HG03342 (cell line): ENCODE measurements around the gene VPS13D.
A peak's percentile ranks its signal among the peaks of the same experiment; 100 is the strongest.

ENCODE experiments used
- ATAC-seq: cut with Tn5 transposase; IDR thresholded peaks from one replicate; pipeline ENCODE4 v1.9.1; 2021; ENCODE audit warnings: mild to moderate bottlenecking, moderate library complexity; ENCODE audit not compliant: unreplicated experiment

Gene VPS13D

DNA sequence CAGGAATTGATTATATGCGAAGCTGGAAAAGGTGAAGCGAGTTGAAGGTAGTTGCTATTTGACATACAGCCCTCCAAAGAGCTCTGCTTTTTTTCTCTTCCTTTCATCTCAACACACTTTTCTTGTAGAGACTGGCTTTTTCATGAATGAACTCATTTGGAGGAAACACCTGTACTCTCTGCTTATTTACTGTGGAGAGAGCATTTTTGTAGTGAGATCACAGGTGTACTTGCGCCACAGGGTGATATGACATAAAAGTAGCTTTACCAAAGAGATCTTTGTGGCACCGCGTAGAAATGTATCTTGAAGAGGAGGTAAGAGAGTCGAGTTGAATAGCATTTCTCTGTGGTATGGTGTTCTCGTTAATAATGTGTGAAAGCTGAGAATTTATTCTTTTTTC lies 187.6 kb downstream of the VPS13D start:
- no peak for ATAC-seq

DNA sequence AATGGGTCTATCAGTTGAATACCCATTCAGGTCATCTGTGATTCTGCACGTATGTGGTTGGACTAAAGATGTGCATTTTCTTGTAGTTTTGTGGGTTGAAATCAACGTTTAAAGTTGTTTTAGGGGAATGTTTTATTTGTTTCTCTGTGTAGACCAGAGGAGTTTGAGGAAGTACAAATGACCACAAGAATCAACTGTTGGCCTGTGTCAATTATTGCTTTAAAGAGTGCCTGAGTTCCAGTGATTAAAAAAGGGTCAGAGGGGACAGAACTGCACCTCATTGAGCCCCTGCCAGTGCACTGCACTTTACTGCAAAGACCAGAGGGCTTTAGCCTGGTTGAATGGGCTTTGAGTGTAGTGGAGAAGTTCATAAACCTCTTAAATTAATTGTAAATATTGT lies 190.3 kb downstream of the VPS13D start:
- ATAC-seq = no peak

DNA sequence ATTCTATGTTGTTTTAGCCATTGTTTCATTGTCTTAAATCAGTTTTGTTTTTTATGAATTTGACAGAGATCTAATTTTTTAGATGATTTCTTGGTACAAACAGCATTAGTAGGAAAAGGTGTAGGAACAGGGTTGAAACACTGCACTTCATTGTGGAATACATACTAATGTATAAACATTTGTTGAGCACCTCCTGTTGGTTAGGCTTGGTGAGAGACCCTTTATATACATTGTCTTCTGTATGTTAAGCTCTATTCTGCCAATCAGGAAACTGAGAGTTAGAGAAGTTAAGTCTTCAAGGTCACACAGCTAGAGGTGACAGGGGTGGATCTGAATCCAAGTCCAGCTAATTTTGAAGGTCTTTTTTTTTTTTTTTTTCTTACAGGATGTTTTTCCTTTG lies 192.7 kb downstream of the VPS13D start:
- no peak for ATAC-seq

DNA sequence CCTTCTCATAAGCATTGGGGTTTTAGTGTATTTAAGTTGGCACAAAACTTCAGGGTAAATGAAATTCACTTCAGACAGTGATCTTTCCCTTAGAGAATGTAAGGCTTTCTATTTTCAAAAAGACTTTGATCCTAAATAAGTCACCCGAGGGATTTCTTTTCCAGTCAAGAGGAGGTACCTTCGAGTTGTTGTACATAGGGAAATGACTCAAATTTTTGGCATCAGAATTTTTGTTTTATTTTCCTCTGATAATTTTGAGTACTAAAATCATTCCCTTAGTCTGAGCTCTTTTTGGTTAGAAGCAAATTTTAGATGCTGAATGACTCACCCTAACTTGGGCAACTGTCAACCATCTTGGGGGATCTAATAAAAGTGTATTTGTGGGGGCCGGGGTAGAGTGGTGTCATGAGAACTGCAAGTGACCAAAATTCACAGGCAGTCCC lies 194.3 kb downstream of the VPS13D start:
- no peak for ATAC-seq

DNA sequence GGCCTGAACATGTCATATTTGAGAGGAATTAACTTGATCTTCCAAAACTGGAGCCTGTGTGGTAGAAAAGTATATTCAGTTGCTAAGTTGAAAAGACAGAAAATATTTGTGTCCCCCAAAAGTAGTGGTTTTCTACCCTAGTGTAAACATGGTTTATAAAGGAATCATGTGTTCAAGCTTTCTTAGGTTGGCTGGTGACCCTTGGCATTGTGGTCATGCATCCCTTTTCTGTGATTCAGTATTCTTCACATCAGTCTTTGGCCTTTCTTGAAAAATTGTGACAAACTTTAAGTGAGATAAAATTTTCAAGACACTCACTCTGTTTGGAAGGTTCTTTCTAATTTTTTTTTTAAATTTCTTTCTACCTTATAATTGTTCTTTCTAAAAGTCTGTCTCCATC lies 195.0 kb downstream of the VPS13D start:
- no peak for ATAC-seq

DNA sequence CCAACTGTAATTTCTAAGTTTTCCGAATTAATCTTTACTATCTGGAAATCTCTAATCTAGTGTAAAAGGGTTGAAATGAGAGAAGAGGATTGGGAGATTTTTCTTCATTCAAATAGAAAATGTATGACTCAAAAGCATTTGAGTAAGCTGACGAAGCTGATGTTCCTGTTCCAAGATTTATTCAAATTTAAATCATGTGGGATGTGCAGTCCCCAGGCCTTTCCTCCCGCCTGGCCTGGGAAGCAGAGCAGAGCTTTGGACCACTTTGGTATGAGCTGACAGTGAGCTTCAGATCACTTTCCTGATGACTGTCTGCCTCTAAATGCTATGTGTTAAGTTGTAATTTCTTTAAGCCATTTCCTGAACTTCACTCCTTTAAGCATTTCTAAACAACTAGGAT lies 196.2 kb downstream of the VPS13D start:
- no peak for ATAC-seq

GRCh38 chr1:12428334-12428733 lies 198.5 kb downstream of the VPS13D start:
- ATAC-seq = no peak

DNA sequence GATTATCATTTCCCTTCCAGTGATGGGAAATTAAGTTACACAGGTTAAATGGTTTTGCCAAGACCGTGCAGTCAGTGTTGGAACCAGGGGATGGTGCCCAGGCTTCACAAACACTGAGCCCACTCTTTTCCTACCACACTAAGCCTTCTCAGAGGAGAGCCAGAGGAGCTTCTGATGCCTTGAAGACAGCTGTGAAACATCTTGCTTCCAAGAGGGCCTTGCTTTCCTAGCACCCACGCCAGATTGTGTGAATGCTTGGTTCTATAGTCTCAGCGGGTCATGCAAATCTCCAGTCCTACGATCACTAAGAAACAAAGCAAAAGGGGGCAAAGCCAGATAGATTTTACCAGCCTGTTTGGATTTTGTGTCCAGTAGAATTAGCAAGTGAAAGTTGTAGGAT lies 200.7 kb downstream of the VPS13D start:
- no peak for ATAC-seq

DNA sequence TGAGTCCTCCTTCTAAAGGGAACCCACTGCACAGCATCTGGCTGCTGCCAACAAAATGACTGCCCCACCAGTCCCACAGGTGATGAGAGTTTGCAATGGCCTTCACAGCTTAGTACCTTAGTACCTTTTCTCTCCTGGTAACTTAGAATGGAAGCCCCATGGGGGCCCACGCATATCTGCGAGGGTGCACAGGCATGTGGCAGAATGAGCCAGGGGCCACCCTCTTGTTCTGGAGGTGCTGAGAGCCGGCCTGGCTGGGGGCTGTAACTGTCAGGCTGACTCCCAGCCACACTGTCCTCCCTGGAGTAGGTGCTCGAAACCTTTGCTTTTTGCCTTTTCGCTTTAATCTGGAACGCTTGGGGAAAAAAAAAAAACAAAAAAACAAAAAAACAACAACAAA lies 203.1 kb downstream of the VPS13D start:
- no peak for ATAC-seq

DNA sequence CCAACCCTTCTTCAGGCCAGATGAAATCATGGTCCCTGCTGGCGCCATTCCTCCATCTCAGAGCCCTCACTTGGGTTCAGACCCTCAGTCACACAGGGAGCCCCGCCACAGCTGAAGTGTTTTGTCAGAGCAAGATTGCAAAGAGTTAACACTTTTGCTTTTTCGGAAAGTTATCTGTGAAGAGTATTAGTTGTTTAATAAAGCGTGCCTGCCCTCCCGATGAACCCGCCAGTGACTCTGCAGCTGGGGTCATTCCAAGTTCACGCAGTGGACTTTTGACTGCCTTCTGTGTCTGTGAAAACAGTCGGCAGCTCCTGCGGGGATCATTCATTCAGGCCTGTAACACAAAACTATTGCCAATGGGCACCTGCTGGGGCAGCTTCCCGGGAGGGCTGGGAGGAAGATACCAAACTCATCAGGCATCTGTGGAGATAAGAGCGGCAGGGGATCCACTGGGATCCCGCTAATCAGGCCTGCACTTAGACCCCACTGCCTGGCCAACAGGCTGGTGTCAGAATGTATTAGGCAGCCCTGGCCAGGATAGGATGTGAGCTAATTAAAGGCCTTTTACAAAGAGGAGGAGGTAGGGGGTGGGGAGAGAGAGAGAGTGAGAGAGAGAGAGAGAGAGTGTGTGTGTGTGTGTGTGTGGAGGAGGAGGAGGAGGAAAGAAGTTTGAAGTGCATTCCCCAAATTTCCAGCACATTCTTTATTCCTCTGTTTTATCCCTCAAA lies 203.7 kb downstream of the VPS13D start:
- no peak for ATAC-seq

- no peak for ATAC-seq
These were observed 204.3 kb downstream of the VPS13D start for GRCh38 chr1:12434174-12434573.

- ATAC-seq = no peak
These were observed 204.9 kb downstream of the VPS13D start for GRCh38 chr1:12434686-12435085.

GRCh38 chr1:12435639-12436344 lies 206.0 kb downstream of the VPS13D start:
- peak; percentile 73 for ATAC-seq

DNA sequence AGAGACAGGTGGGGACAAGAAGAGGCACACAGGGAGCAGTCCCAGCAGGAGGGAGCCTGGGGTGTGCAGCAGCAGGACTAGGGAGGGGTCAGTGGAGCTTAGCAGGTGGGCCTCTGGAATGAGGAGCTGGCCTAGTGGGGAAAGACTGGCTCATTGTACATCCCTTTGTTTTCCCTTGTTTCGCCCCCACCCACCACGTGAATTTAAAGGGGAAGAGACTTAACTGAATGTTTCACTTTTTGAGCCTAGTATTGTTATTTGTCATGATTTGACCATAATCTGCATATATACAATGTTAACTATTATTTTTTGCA lies 206.5 kb downstream of the VPS13D start:
- ATAC-seq = no peak

DNA sequence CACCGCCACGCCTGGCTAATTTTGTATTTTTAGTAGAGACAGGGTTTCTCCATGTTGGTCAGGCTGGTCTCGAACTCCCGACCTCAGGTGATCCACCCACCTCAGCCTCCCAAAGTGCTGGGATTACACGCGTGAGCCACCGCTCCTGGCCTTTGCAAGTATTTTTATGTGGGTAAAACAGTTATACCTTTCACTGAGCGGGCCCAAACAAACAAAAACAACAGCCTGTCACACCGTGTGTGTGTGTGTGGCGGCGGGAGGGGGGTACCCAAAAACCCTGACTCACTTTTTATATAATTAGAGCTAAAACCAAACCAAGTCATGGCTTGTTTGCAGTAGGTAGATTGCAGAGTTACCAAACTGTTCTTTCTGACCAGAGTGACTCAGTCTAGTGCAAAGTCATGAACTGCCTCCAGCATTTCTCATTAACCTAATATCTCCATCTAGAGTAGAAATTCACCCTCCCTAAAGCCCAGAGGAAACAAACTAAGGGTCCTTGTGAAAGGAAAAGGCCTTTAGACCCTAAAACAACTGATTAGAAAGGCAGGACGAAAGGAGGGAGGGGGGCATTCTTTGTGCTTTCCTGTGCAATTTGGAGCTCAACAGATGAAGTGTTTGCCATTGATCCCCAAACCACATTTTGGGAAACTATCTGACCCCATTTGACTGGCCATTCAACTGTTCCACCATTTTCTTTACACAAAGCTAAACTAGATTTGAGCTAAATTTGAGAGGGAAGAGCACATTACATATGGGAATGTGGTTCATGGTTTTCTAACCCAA lies 207.2 kb downstream of the VPS13D start:
- no peak for ATAC-seq

GRCh38 chr1:12437629-12438028 lies 207.8 kb downstream of the VPS13D start:
- ATAC-seq = no peak

DNA sequence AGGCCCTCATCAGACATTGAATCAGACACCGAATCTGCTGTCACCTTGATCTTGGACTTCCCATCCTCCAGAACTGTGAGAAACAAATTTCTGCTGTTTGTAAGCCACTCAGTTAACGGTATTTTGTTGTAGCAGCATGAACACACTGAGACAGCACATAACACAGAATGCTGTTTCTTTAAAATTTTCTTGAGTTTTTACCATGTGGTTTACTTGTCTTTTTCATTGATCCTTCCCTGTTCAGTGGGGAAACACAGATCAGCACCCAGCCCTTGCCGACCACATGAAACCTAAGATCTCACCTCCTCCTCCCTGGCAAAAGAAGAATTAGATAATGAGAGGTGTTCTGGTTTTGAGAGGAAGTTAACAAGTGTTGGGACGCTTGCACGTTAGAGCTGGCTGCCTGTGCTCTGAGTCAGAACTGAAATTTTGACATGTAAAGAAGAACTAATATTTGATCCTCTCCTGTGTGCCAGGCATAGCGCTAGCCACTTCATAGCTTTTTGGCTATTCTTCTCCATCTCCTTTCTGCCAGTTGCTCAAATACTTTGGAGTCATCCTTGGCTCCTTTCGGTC lies 208.6 kb downstream of the VPS13D start:
- peak; percentile 40 for ATAC-seq

DNA sequence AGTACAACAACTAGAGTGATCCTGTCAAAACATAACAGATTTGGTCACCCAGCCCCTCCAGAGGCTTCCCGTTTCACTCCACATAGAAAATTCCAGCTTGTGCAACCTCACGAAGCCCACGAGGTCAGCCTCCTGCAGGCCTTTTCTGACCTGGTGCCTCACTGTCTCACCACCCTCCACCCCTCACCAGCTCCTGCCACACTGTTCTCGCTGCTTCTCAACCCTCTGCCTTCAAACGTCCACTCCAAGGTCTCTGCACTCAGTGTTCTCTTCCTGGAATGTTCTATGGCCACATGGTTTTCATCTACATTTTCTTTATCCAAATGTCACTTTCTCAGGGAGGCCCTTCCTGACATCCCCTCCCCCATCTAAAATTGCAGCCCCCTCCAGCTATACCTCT lies 209.2 kb downstream of the VPS13D start:
- no peak for ATAC-seq

DNA sequence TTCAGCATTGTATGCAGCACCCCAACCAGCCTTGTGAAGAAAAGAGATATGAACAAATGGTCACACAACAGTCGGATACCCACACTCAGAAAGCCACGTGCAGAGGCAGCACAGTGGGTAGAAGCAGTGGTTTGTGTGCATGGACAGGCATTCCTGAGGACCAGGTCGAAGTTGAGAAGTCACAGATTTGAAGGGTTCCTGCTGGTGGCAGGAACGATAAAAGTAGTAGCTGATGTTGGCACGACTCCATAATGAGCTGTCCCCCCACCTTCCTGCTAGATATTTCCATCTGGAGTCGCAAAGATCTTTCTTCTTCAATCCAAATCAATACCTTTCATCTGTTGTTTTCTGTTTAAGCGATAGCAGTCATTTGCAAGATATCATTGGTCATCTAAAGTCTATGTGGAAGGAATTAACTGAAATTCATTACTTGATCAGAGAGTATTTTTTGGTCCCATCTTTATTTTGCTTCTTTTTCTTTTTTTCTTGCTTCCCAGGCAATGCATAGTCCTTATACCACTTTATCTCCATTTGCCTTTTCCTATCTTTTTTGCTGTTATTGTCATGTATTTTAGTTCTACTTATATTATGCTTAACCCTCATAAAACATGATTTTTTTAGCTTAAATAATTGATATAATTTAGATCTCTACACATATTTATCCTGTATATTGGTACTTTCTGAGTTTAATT lies 211.7 kb downstream of the VPS13D start:
- no peak for ATAC-seq

DNA sequence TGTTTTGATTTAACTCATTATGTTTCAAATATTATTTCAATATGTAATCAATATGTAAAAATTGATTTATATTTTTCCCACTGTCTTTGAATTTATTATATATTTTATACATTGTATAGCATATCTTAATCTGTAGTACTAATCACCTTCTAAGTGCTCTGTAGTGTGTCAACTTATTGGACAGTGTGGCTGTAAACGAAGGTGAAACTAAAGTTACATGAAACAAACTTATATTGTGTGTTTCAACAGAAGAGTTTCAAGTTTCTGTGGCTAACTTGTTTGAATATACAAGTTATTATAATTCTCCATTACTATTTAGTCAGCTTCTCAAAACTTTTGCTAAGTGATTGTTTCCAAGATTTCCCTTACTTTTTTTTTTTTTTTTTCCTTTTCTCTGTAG lies 212.4 kb downstream of the VPS13D start:
- no peak for ATAC-seq

GRCh38 chr1:12443151-12443550 lies 213.3 kb downstream of the VPS13D start:
- no peak for ATAC-seq
